ENCODE results near the gene CDK6.
"Not testable (repeated sequence)": the region's sequence is repeated elsewhere in the genome, so short reads cannot be mapped to it uniquely, and the experiment has no call there.

CDK6 gene

DNA sequence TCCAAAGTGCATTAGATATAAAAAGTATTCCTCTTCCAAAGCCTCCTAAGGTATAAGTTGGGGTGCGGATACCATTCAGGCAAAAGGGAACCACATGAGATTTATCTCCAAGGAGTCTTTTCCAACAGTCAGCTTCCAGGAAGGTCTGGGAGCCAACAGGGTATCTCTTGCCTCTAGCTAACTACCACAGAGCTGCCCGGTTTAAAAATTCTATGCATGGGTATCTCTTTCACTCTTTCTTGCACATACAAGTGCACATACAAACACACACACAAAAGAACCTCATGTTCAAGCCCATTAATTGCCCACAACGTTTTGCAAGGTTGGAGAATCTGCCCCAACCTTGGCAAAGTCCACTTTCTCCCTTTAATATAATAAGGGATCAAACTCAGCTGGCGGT lies 80.7 kb downstream of the CDK6 start:
- DNase-seq, result no peak

DNA sequence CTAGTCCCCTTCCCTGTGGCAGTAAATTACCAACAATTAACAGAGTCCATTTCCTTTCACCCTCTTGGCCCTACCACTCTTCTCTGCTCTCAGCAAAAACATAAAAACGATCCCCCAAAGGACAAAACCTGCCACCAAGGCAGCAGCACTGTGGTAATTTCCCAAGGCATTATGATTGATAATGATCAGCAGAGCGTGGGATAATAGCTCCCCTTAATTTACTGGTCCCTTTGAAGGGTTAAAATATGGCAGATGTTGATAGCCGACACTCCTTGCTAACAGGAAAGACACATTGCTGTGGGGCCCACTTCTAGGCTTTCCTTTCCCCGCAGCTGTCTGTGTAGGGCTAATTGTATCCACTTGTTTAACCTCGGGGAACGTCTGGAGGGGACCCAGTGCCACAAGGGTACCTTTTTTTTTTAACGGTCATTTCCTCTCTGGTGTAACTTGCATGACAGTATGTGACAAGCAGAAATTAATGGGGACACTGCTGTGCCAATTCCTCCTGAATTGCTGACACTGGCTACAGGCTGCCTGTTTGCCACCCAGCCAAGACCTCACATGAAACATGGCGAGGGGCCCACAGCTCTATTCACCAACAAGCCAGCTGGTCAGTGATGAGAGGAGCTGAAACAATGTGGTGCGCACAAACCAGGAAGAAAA lies 81.3 kb downstream of the CDK6 start:
- no peak for DNase-seq

DNA sequence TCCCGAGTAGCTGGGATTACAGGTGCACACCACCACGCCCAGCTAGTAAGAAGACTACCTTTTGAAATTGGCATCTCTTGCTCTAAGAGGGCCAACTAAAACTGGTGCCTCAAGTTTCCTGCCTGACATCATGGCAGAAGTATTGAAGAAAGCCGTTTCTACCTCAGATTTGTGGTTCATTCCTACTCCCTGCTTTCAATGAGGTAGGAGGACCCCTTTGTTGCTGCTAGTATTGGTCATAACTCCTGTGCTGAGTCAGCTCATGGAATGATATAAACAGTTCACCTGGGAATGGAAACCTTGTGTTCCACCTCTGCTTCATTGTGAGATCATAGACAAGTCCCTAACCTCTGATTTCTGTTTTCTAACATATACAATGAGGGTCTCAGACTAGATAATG lies 82.8 kb downstream of the CDK6 start:
- DNase-seq, result no peak

- no peak for DNase-seq
These were observed 84.2 kb downstream of the CDK6 start for GRCh38 chr7:92751902-92752901.

- no peak for DNase-seq
These were observed 85.4 kb downstream of the CDK6 start for GRCh38 chr7:92750946-92751345.

DNA sequence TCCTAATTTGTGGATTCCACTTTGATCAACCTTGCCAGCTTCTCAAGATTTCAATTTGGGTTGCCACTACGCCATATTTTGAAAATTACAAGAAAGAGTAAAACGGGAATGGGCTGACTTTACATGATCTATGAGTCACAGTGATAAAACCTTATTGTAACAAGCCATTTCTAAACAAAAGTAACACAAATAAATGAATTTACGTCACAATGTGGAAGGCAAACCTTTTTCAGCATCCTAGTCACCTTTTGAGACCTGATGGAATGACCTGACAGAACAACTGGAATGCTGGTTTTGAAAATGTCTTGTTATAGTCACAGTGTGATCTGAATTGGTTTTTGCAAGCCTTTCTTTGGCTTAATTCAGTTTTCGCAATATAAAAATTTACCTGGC lies 85.9 kb downstream of the CDK6 start:
- DNase-seq, result no peak

- DNase-seq, result no peak
These were observed 86.4 kb downstream of the CDK6 start for GRCh38 chr7:92749832-92750446.

DNA sequence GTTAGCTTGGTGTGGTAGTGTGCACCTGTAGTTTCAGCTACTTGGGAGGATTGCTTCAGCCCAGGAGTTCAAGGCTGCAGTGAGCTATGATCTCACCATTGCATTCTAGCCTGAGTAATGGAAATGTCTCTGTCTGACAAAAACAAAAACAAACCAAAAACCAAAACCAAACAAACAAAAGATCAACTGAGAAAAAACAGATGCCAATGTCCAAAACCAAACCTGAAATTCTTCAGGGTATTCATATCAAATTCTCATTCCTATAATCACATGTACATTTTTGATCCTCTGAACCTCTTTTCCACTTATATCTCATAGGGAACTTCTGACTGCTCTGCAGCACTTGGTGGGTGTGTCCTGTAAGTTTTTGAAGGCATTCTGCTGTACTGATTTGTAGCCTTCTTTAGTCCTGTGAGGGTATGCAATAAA lies 87.0 kb downstream of the CDK6 start:
- DNase-seq, result no peak

- no peak for DNase-seq
These were observed 87.9 kb downstream of the CDK6 start for GRCh38 chr7:92748495-92748894.

DNA sequence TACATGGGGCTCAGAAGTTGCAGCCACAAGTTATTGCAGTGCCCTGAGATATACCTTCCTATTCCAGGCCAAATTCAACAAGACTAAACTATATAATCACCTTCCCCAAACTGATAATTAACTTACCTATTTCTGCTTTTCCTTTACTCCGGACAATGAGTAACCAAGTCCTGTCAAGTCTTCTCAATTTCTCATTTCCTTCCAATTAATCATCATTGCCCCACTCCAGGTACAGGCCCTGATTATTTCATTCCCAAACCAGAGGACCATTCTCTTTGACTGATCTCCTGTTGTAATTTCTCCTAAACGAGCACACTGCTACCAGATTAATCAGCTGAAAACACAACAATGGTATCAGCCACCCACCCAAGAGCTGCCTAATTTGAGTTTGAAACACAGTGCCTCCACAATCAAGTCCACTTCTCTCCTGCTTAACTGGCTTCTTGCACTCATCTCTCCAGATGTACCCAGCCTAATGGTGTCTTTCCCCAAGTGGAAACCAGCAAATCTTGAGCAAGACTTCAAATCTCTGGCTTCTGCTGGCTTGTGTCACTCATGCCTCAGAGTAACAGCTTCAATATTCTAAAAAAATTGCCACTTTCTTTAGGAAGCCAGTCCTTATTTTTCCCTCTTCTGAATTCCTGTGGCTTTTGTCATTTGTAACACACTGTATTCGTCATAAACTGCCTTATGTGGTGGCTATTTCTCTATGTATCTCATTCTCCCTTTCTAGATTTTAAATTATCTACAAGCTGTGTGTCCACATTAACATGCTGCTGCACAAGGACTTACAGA lies 89.1 kb downstream of the CDK6 start:
- no peak for DNase-seq

GRCh38 chr7:92745241-92745640 lies 91.1 kb downstream of the CDK6 start:
- DNase-seq, result no peak

DNA sequence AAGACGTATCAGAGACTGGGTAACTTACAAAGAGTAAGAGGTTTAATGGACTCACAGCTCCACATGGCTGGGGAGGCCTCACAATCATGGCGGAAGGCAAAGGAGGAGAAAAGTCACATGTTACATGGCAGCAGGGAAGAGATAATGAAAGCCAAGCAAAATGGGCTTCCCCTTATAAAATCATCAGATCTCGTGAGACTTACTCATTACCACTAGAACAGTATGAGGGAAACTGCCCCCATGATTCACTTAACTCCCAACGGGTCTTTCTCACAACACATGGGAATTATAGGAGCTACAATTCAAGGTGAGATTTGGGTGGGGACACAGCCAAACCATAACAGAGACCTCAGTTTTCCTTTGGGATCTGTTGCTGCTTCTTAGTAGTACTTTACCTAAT lies 92.2 kb downstream of the CDK6 start:
- not testable (repeated sequence) for DNase-seq

- no peak for DNase-seq
These were observed 94.2 kb downstream of the CDK6 start for GRCh38 chr7:92742186-92742585.

DNA sequence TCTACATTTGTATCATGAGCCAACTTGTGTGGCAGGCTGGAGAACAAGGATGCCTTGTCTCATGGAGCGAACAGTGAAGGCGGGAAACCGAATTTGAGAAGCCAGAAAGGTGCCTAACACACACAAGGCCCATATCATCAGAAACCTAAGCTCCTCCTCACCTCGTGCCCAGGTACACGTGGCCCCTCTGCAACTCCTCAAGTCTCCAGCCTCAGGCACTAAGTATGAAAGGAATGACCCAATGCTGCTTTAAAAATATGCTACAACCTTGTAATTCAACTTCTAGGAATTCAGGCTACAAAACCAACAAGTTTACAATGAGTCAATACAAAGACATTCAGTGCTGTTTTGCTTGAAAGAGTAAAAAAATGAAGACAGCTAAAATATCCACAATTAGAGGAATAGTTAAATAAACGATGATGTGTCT lies 95.7 kb downstream of the CDK6 start:
- no peak for DNase-seq

DNA sequence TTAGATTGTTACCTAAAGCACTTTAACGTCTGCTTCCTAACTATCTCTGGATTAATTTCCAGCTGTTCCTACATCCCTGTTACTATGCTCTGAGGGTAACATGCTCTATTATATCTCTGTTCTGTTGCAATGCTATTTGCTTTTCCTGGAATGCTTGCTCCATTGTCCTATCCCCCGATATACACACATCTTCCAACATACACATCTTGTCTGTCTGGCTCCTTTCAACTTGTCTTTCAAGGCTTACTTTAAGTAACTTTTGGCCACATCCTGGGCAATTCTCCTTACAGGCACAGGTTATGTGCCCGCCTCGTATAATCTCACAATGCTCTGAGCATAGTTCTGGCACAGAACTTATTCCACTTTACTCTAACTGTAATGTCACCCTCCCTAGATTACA lies 96.2 kb downstream of the CDK6 start:
- DNase-seq, result no peak

- DNase-seq, result no peak
These were observed 97.3 kb downstream of the CDK6 start for GRCh38 chr7:92739091-92739490.

DNA sequence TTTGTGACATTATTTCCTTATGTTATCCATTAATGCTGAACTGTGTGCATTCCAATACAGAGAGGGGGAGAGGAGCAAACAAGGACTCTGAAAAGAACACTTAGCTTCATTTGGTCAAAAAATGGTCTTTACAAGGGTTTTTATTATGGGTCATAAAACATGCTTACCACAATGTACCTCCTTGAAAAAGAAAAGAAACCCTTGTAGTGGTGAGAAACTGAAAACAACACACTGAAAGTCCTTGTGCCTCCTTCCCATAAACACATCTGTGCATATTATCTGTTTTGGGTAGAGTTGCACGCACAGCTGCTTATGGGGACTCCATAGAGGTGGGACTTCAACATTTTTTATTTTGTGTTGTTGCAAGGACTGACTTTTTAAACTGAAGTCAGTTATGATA lies 98.7 kb downstream of the CDK6 start:
- DNase-seq, result no peak

DNA sequence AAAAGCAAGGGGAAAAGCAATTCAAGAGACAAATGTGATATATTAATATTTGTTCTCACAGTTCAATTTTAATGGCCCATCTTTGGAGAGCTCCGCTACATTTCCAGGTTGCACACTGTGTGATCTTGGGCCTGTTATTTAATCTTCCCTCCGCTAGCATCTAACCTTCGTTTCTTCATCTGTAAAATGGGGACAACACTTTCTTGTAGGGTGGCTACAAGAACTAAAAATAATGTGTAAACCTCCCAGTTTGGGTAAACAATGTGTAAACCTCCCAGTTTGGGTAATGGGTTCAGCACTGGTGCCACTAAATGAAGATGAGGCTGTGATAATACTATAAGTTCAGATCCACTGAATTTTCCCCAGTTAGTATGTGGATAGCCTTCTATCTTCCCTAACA lies 99.5 kb downstream of the CDK6 start:
- DNase-seq, result no peak

- no peak for DNase-seq
These were observed 100.7 kb downstream of the CDK6 start for GRCh38 chr7:92735707-92736106.

- no peak for DNase-seq
These were observed 103.9 kb downstream of the CDK6 start for GRCh38 chr7:92732316-92733036.

DNA sequence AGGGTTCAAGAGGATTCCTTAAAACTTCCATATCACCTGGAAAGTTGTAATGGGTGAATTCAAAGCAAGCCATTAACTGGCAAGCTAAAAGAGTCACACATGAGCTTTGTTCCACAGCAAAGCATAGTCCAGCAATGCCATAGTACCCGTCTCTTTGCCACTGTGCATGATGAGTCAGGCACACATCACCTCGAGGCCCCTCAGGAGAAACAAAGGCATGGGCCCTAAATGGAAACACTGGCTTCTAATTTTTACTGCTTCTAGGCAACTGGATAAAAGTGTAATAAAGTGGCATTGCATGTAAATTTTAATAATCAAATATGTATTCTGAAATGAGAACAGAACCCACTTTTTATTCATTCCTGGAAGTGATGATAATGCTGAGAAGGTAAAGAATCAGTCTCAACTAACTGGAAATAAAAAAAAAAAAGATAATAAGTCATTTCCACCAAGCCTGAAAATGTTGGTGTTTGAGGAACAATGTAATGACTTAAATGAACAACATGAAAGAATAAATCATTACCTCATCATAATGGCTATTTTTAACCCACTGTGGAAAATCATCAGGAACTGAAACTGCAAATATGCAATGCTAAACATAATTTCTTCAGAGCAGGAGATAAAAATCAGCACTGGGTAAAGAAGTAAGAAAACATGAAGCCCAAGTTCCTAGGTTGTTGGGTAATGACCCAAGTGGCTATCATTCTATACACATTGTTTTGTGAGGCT lies 104.9 kb downstream of the CDK6 start:
- DNase-seq, result no peak

Measured in GOT3 (cell line).